Sciatic nerve (tissue), 2 donors: ENCODE measurements around the gene HAO1. TPM values are rescaled to one million over a fixed set of nuclear protein-coding genes. Genes with fewer than 3 reads are reported as not detected.

Source experiments
- ATAC-seq: fragments of 200-7000 bp; cut with Tn5 transposase; one replicate; pipeline ENCODE4 v1.9.1; 2020; ENCODE audit warnings: mild to moderate bottlenecking, moderate library complexity
- DNase-seq: peaks from one replicate; pipeline ENCODE4 v3.0.0-alpha.2; 2020; ENCODE audit warnings: low spot score
- intact Hi-C: fragments of 100-400 bp; cut with DNase I; formaldehyde crosslinking; loops from one replicate; pipeline ENCODE4 v1.14.2; 2022
- total RNA-seq: library from RNA; stranded (reverse); fragmentation: NEBNext Ultra II Directional; extraction: Animal tissue kit (Norgen Biotek cat#: 25700); gene quantifications from one replicate; pipeline ENCODE4 v1.2.1, GENCODE V29; 2021
- donor health status: DM: no; HTN: no; CAD: no.
- donor health status: DM: no; HTN: no; CAD: no.

The HAO1 gene
- total RNA-seq, 1 donor from 2014 or later: not detected

DNA sequence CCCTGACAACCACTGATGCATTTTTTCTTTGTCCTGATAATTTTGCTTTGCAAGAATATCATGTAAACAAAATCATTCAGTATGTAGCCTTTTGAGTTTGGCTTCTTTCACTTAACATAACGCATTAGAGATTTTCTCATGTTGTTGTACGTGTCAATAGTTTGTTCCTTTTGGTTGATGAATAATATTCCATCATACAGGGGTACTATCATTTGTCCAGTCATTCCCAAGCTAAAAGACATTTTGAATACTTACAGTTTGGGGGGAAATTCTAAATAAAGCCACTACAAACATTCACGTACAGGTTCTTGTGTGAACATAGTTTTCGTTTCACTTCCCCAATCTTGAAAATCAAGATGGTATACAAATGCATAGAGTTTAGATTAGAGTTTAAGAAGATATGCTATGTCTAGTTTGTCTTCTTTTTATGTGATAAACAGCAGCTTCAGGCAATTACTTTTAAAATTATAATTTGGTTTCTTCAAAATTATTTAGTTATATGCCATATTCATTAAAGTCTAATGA, 5.2 kb downstream of the HAO1 start:
- ATAC-seq (no peak), DNase-seq (no peak)
- intact Hi-C loops: no loop called here

DNA sequence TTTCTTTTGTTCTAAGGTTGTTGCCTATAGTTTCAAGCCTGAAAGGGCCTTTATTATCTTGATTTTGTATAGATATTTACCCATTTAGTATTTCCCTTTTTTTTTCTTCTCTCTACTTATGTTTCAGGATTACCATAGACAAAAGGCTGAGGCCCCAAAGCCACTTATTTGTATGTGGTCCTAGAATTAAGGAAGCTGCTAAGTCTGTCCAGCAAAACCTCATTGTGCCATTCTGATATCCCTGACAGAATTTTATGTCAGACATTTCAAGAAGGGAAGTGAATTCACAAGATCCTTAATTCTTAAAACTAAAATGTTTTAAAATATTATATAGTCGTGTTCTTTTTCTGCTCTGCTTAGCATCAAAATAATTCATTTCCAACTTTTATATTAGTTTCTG, 6.9 kb downstream of the HAO1 start:
- no peak for ATAC-seq
- intact Hi-C loops: no loop called here

DNA sequence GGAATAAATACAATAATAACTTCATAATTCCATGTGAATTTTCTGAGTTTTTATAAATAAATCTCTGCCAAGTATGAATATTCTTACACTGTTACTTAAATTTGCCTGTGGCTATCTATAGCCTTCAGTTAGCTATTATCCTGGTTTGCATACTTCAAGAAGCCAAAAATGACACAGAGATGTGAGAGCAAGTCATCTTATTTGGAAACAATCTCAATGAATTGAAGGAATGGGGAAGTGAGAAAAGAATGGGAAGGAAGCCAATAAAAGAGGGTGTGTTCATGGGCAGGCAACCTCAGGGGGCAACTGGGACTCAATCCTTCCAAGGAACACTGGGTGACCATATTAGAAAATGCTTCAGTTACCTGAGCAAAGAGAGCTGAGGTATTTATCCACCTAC, 9.9 kb downstream of the HAO1 start:
- DNase-seq (no peak), ATAC-seq (no peak)
- intact Hi-C loops: no loop called here

More for the DNA sequence above, 6.9 kb downstream of the HAO1 start:
- DNase-seq: no peak

DNA sequence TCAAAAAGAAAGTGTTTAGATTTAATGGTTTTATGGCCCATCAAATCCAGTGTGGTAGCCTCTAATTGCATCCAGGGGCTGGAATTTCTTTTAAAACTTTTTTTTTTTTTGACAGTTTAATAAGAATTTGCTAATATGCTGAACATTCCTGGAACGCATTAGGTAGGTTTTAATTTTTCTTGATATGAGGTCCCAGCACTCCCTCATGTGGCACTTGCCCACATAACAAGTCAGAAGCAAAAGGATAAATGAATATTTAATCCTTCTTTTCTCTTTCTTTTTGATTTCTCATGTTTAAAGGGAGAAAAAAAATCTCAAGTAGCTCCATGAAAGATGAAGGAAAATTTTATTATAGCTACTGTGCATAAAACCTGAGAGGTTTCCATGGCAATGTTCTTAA, 13.5 kb downstream of the HAO1 start:
- ATAC-seq (no peak), DNase-seq (no peak)
- intact Hi-C loops: no loop called here

DNA sequence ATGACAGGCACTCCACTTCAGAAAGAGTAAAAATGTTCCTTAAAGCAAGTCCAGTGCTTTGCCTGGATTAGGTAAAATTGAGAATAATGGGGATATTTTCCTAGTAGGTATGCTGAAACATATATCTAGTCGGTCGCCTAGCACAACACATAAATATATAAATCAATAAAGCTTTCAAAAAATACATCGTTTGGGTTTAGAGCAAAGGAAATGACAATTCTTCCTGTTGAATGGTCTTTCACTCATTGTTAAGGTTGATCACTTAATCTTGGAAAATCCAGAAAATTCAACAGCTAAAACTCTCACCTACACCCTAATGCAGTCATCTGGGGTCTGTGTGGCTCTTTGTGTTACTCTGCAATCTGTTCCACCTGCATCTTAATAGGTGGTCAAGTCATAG, 13.9 kb downstream of the HAO1 start:
- ATAC-seq (no peak), DNase-seq (no peak)
- intact Hi-C loops: no loop called here

DNA sequence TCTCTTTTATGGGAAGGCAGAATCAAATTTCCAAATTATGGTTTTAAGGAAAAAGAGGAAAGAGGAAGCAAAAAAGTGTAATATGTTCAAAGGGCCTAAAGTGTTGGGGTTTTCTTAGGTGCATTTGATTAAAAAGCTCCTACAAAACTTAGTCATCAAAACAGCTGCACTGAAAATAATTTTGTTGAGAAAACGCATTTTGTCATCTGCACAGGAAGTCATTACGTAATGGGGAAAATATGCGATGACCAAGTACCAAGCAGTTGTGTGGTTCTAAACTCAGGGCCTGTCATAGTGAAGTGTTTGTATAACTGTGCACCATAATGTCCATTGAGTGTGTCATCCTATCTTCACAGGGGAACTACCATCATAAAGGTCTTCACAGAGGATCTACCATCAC, 15.6 kb downstream of the HAO1 start:
- DNase-seq: no peak
- intact Hi-C loops: no loop called here
- ATAC-seq: peak; percentile 66

DNA sequence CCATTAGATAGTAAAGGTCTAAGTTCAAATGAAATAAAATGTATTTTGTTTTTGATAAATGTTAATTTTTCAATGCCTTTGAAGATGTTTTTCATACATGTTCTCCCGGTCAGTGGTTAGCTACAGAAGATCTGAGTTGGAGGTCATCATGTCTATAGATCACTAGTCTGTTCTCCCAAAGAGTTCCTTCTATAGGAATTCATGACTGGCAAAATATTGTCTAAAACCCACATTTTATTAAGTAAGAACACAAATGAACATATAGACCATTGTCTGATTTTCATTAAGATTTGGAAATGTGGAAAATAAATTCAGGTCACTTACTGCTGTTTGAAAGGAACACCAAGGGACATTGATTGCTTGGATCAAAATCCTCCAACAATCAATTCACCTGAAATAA, 23.6 kb downstream of the HAO1 start:
- intact Hi-C loops: no loop called here
- DNase-seq (no peak), ATAC-seq (no peak)

DNA sequence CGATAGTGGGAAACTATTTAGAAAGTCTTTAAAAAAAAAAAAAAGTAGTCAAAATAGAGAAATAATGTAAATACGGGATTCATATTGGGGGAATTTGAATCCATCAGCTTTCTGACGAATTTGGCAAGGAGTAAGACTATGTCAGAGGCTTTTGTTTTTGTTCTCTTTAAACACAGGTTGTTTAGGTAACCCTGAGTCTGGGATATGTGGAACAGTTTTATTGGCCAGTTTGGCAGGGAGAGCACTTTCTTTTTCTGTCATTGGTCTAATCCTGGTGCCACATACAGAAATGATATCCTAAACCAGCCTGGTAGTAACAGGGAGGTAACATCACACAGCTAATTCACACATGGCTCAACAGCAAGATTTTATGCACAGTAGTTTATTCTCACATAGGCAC, 27.7 kb downstream of the HAO1 start:
- DNase-seq (no peak), ATAC-seq (no peak)
- intact Hi-C loops: no loop called here

DNA sequence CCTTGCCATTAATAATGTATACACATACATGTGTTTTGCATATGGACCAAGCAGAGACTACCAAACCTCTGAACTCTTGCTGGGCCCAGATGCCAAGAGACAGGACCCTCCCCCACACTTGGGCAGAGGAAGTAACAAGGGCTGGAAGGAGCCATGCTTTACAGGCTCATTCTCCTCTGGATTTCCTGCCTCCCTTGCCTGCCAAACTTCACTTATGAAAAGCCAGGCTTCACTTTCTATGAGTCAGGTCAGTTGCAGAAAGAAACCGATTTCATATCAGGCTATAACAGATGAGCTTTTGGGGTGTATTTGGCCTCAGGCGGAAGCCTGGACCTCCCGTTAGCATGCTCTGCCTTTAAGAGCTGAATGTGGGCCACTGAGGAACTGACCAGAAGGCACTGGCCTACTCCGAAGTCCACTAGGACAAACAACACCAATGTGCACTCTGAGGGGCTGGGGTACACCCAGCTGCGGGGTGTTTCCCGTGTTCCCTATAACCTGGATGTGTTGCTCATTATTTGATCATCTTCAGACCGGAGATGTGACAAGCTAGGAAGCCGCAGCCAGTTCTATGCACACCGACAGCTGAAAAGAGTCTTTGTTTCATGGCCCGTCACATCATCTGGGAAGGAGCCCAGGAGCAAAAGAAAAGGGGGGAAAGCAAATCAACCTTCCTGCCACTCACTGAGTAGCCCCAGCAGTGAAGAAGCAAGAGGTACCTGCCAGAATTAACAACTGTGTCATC, 28.5 kb downstream of the HAO1 start:
- no peak for DNase-seq
- intact Hi-C loops: no loop called here
- peak; percentile 73 for ATAC-seq

DNA sequence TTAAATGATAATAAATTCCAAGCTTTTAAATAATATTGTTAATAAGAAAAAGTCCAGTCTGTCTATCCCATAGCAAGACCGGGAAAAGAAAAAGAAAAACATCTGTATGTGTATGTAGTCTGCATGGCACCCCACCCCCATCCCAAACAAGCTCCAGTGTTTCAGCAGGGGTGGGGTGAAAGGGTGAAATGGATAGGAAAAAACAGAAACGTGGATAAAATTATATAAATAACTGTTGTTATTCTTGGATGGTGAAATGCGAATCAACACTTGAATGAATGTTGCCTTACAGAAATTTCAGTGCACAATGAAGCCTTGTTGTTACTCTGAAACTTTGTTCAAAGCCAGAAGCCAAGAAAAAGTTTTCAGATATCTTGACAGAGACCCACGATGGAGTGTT, 31.4 kb downstream of the HAO1 start:
- DNase-seq: peak; percentile 54

DNA sequence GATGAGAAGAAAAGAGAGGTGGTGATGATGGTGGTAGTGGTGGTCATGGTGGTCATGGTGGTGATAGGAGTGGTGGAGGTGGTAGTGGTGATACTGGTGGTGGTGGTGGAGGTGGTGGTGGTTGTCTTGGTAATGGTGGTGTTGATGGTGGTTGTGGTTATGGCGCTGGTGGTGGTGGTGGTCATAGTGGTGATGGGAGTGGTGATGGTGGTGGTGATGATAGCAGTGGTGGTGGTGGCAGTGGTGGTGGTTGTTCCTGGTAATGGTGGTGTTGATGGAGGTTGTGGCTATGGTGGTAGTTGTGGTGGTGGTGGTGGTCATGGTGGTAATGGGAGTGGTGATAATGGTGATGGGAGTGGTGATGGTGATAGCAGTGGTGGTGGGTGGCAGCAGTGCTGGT, 36.8 kb downstream of the HAO1 start:
- ATAC-seq (no peak), DNase-seq (no peak)
- intact Hi-C loops: no loop called here

More for the DNA sequence above, 31.4 kb downstream of the HAO1 start:
- intact Hi-C loops: no loop called here
- ATAC-seq: peak; percentile 62

DNA sequence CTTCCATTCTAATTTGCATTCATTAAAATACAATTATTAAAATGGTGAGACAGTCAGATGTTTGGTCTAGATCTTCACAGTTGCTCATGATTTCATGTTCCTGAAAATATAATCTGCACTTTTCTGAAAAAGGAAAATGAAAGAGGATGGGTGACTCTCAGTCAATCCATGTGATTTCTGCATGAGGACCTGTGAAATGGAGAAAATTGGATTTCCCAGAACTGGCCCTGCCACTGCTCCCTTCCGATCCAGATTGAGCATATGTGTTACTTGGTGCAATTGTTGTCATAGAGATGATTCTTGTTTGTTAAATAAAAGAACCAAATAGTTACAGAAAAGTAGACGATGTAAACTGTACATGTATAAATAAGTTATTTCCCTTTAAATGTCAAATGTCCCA, 37.4 kb downstream of the HAO1 start:
- intact Hi-C loops: no loop called here
- DNase-seq (no peak), ATAC-seq (no peak)

DNA sequence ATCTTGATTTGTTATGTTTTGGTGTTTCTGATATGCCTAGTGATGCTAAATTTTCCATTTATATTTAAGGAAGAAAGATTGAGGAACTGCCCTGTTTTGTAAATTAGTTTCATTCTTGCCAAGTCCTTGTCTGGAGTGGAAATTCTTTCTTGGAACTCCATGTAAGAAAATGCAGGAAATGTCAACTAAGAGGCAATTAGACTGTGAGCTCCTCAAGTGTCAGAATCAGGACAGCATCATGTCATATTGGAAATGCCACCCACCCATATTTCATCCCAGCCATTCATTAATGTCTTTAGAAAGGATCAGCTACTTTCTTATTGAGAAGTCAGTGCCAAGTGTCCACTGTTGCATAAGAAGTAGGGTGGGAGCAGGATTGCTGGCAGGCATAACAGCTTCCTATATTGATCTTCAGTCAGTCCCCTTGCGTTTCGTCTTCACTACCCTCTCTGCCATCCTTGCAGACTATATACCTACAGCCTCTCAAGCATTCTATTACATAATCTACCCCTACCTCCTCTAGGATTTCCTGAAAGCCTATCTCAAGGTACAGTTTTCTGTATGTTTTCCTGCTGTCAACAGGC, 42.4 kb downstream of the HAO1 start:
- intact Hi-C loops: no loop called here
- ATAC-seq: no peak

DNA sequence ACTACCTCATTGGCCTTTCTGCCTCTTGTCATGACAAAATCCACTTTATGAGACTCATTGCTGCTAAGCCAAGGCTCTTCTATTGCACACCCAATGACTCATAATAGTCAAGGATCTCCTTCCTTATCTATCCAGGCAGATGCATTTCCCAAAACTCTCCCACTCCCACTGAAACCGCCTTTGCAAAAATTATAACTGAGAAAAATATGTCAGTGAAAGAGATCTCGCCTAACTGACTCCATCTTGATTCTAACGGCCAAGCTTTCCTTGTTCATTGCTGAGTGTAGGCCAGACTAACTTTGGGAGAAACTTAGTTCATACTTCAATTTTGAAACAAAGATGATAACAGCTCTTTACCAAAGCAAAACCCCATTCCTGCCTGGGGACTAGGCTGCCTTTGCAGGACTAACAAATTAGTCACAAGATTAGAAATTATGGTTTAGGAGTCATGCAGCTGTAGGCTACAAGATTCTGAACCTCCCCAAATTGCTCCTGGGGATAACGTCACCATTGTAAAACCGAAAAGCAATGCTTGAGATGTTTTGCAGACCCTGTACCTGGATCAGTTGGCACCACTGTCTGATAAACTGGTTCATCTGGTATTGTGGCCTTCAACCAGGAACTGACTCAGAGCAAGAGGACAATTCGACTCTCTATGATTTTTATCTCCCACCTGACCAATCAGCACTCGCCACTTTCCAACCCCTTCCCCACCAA, 47.1 kb downstream of the HAO1 start:
- ATAC-seq: no peak
- intact Hi-C loops: no loop called here
- DNase-seq: no peak

More for the DNA sequence above, 42.4 kb downstream of the HAO1 start:
- no peak for DNase-seq

DNA sequence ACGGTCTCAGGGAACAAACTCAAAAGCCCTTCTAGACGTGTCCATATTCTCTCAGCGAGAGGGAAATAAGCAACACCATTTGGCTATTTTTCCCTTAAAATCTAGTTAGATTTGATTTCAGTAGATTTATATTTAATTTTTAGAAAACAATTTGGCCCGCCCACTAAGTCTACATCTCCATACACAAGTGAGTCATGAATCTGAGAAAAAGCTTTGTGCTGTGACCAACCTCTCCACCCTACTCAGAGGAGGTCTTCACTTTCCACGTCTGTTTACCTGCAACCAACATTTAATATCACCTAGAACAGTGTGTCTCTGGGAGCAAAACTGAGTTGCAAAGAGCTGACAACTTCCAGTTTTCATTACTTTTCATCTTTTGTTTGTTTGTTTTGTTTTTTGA, 48.6 kb downstream of the HAO1 start:
- intact Hi-C loops: no loop called here
- ATAC-seq (no peak), DNase-seq (no peak)

DNA sequence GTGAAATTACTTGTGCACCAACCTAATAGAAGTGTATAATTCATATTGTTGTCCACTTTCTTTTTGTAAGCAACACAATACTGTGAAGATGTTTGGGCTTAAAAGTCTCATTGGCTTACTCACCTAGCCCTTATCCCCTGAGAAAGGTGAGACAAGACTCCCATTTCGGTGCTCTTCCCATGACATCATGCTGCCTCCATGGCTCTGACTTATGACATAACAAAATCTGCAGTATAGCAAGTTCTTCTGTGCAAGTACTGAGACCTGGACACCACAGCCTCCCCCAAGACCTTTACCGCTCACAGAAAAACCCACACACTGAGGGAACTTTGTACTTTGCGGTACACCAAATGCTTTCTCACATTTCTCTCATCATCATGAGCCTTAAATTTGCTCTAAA, 50.5 kb downstream of the HAO1 start:
- ATAC-seq: no peak
- DNase-seq: no peak
- intact Hi-C loops: no loop called here

DNA sequence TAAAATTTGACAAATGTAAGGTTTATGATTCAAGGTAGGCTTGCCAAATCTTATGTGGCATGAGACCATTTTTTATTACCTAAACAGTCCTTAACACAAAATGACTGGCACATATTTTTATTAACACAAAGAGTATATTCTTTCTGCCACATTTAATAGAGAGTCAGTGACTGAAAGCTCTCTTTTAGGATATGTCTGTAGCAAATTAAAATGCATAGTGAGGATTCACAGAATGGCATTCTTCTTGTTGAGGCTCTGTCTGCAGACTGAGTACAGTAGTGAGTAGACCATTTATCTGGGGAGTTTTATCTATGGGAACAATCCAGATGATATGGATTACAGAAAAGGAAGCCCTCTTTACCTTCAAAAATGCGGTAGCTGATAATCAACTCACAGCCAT, 56.5 kb downstream of the HAO1 start:
- ATAC-seq (no peak), DNase-seq (no peak)
- intact Hi-C loops: no loop called here

DNA sequence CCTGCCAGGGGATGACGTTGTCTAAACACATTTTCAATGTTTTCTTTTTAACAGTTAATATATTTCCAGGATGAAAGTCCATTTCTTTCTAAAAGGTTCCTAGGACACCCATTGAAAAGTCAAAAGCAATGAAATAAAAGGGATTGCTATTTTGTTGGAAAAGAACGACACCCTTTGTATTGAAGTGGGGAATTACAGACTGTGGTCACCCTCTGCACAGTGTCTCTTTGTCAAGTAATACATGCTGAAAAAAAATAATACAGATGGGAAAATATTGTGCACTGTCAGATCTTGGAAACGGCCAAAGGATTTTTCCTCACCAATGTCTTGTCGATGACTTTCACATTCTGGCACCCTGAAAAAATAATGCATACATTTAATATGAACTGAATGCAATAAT, 56.9 kb downstream of the HAO1 start:
- intact Hi-C loops: no loop called here
- ATAC-seq: peak; percentile 56
- DNase-seq: no peak

DNA sequence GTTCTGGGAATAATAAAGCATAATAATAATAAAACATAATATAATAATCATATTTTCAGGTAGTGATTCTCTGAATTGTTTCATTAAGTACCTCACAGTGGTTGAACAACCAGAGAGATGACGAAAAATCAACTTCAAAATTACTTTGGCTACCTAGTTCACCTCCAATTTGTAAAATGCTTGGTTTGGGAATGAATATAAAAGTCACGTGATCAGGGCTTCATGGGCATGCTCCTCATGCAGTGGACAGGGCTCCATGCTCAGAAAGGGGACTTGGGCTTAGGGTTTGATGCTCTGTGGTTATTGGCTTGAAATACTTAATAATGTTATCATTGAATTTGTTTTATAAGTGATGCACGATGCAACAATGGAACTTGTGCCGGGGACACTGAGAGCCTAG, 58.2 kb downstream of the HAO1 start:
- intact Hi-C loops: no loop called here
- DNase-seq: no peak
- ATAC-seq: no peak

DNA sequence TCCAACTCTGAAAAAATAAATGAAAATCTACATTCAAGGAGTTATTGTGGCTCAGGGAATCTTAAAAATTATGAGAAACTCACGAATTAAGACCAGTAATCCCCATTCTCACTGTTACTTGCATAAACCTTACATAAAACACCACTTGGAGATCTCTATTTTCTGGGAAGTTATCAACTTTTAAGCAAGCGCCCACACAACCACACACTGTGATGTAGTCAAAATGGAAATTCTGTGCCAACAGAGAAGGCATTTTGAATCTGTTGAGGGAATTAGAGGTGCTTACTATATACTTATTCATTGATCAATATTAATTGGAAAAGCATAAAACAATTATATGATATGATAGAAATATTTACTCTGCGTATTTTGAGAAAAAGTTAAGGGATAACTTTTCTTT, 58.7 kb downstream of the HAO1 start:
- no peak for ATAC-seq
- intact Hi-C loops: no loop called here
- no peak for DNase-seq
